GM23338 (cell line): Measurements from ENCODE around the gene H19. TPM values are rescaled to one million over a fixed set of nuclear protein-coding genes. Genes with fewer than 3 reads are reported as not detected.

Experiments used
- ATAC-seq: fragments of 200-7000 bp; cut with Tn5 transposase; 3 replicates; pipeline ENCODE4 v1.9.1; 2020
- DNase-seq: peaks from one replicate; pipeline ENCODE4 v3.0.0-alpha.2; 2015; ENCODE audit warnings: low spot score
- H2AFZ ChIP-seq: fragments of 200-600 bp; sonication (generic); 2 replicates; pipeline ENCODE4 v1.8.0; 2016; ENCODE audit warnings: antibody characterized with exemption, mild to moderate bottlenecking, moderate library complexity
- H3F3A ChIP-seq: fragments of 200-600 bp; sonication (generic); replicated peaks from 2 replicates; pipeline ENCODE4 v1.8.0; 2017; ENCODE audit warnings: antibody characterized with exemption, mixed run types, low read depth
- H3K27ac ChIP-seq: fragments of 200-600 bp; sonication (generic); 2 replicates; pipeline ENCODE4 v1.6.1; 2016; ENCODE audit warnings: low read depth
- H3K27me3 ChIP-seq: fragments of 200-600 bp; sonication (generic); 2 replicates; pipeline ENCODE4 v1.8.0; 2016; ENCODE audit warnings: mild to moderate bottlenecking, mixed run types, moderate library complexity; ENCODE audit not compliant: insufficient read depth
- H3K36me3 ChIP-seq: fragments of 200-600 bp; sonication (generic); 2 replicates; pipeline ENCODE4 v1.8.0; 2016; ENCODE audit warnings: mild to moderate bottlenecking; ENCODE audit not compliant: insufficient read depth
- H3K4me1 ChIP-seq: fragments of 200-600 bp; sonication (generic); 2 replicates; pipeline ENCODE4 v1.8.0; 2016; ENCODE audit warnings: mild to moderate bottlenecking, moderate library complexity; ENCODE audit not compliant: insufficient read depth
- H3K4me2 ChIP-seq: fragments of 200-600 bp; sonication (generic); 2 replicates; pipeline ENCODE4 v1.7.1; 2017; ENCODE audit warnings: mixed run types
- H3K4me3 ChIP-seq: fragments of 200-600 bp; sonication (generic); 2 replicates; pipeline ENCODE4 v1.6.1; 2016; ENCODE audit warnings: mixed run types
- H3K79me2 ChIP-seq: fragments of 200-600 bp; sonication (generic); replicated peaks from 2 replicates; pipeline ENCODE4 v1.8.0; 2017; ENCODE audit warnings: mild to moderate bottlenecking; ENCODE audit not compliant: insufficient read depth
- H3K9me2 ChIP-seq: fragments of 200-600 bp; sonication (generic); 2 replicates; pipeline ENCODE4 v1.8.0; 2017; ENCODE audit not compliant: insufficient read depth
- H4K20me1 ChIP-seq: fragments of 200-600 bp; sonication (generic); replicated peaks from 2 replicates; pipeline ENCODE4 v1.8.0; 2017; ENCODE audit warnings: mild to moderate bottlenecking; ENCODE audit not compliant: insufficient read depth
- H3K27ac Mint-ChIP-seq: 2 replicates; pipeline ENCODE4 v1.8.0; 2020; ENCODE audit warnings: inconsistent platforms, mild to moderate bottlenecking, moderate library complexity, mixed read lengths
- H3K27me3 Mint-ChIP-seq: 3 replicates; pipeline ENCODE4 v1.8.0; 2022; ENCODE audit warnings: low read depth, mild to moderate bottlenecking, moderate library complexity, mixed read lengths, inconsistent platforms; ENCODE audit not compliant: insufficient read depth, poor library complexity
- H3K36me3 Mint-ChIP-seq: 3 replicates; pipeline ENCODE4 v1.8.0; 2021; ENCODE audit warnings: low read depth, mild to moderate bottlenecking, inconsistent platforms, moderate library complexity, mixed read lengths
- H3K4me1 Mint-ChIP-seq: 3 replicates; pipeline ENCODE4 v1.8.0; 2020; ENCODE audit warnings: mild to moderate bottlenecking, inconsistent platforms, mixed read lengths
- H3K4me3 Mint-ChIP-seq: 3 replicates; pipeline ENCODE4 v1.8.0; 2021; ENCODE audit warnings: moderate library complexity, mild to moderate bottlenecking, inconsistent platforms, mixed read lengths
- H3K9me3 Mint-ChIP-seq: 3 replicates; pipeline ENCODE4 v1.8.0; 2020; ENCODE audit warnings: moderate library complexity, mild to moderate bottlenecking, inconsistent platforms, mixed read lengths
- CREB1 ChIP-seq: fragments of 250-450 bp; sonication (Bioruptor Pico); IDR thresholded peaks from 2 replicates; pipeline ENCODE4 v1.5.0; 2020; ENCODE audit warnings: low read depth, mild to moderate bottlenecking, moderate library complexity
- CTCF ChIP-seq, 2 experiments: fragments of 200-600 bp in 1 of 2; sonication (generic) in 1 of 2; conservative IDR thresholded peaks; 2 replicates each; pipeline versions ENCODE4 v1.5.1 to v1.6.1; 2016 to 2017; ENCODE audit warnings: antibody characterized with exemption in 2 of 2, low read depth in 2 of 2, mild to moderate bottlenecking in 2 of 2, moderate library complexity in 1 of 2
- ETS1 ChIP-seq: IDR thresholded peaks from 2 replicates; pipeline ENCODE4 v1.6.1; 2016; ENCODE audit warnings: antibody characterized with exemption
- EZH2 ChIP-seq: fragments of 200-600 bp; sonication (generic); IDR thresholded peaks from one replicate; pipeline ENCODE4 v1.8.0; 2017; ENCODE audit warnings: antibody characterized with exemption, mild to moderate bottlenecking, low read depth; ENCODE audit not compliant: unreplicated experiment
- EZH2phosphoT487 ChIP-seq: fragments of 200-600 bp; sonication (generic); IDR thresholded peaks from one replicate; pipeline ENCODE4 v1.8.1; 2018; ENCODE audit warnings: antibody characterized with exemption; ENCODE audit not compliant: unreplicated experiment
- JUNB ChIP-seq: IDR thresholded peaks from one replicate; pipeline ENCODE4 v1.6.1; 2016; ENCODE audit warnings: antibody characterized with exemption; ENCODE audit not compliant: unreplicated experiment
- NANOG ChIP-seq: IDR thresholded peaks from 2 replicates; pipeline ENCODE4 v1.6.1; 2016; ENCODE audit warnings: antibody characterized with exemption, borderline replicate concordance
- POLR2AphosphoS5 ChIP-seq: IDR thresholded peaks from 2 replicates; pipeline ENCODE4 v1.6.1; 2016; ENCODE audit warnings: antibody characterized with exemption, low read depth
- REST ChIP-seq: IDR thresholded peaks from one replicate; pipeline ENCODE4 v1.6.1; 2018; ENCODE audit warnings: antibody characterized with exemption; ENCODE audit not compliant: unreplicated experiment
- STAT1 ChIP-seq: IDR thresholded peaks from one replicate; pipeline ENCODE4 v1.6.1; 2016; ENCODE audit warnings: antibody characterized with exemption; ENCODE audit not compliant: unreplicated experiment
- ZNF114 ChIP-seq: fragments of 250-450 bp; sonication (Bioruptor Pico); IDR thresholded peaks from 2 replicates; pipeline ENCODE4 v1.5.0; 2020; ENCODE audit warnings: mild to moderate bottlenecking, moderate library complexity
- ZNF331 ChIP-seq: fragments of 250-450 bp; sonication (Bioruptor Pico); IDR thresholded peaks from 2 replicates; pipeline ENCODE4 v1.5.0; 2020; ENCODE audit warnings: low read depth, mild to moderate bottlenecking, moderate library complexity
- ZNF462 ChIP-seq: fragments of 250-450 bp; sonication (Bioruptor Pico); IDR thresholded peaks from 2 replicates; pipeline ENCODE4 v1.5.0; 2020; ENCODE audit warnings: mild to moderate bottlenecking, moderate library complexity
- polyA plus RNA-seq: library from polyadenylated mRNA; unstranded; fragments of >200 nt; fragmentation: Nextera tagmentation; extraction: Ambion mirVana; gene quantifications from 2 replicates; pipeline ENCODE4 v1.2.1, GENCODE V29; 2016
- total RNA-seq: library from RNA; depleted of rRNA; stranded (reverse); fragments of >200 nt; shearing (Covaris generic); gene quantifications from 2 replicates; pipeline ENCODE4 v1.2.3, GENCODE V29; 2014

Gene H19
- total and polyA plus RNA-seq, 2 experiments from 2014 or later = 0.76 to 0.86 TPM

GRCh38 chr11:1964955-1965354, 32.7 kb downstream of the H19 start:
- Histone ChIP-seq H3K27me3 (no peaks in the 10 kb centered on the region), H2AFZ (no peak overlapping the region), H3K4me3 (no peak overlapping the region), H3K79me2 (no peaks in the 10 kb centered on the region), H3K4me2 (no peak overlapping the region), H3K27ac (no peak overlapping the region), H3K9me2 (no peaks in the 10 kb centered on the region), H4K20me1 (no peaks in the 10 kb centered on the region), H3K36me3 (no peaks in the 10 kb centered on the region), H3K4me1 (no peaks in the 10 kb centered on the region), H3F3A (no peaks in the 10 kb centered on the region)
- ATAC-seq = no peak
- Mint-ChIP-seq H3K9me3 (no peaks in the 10 kb centered on the region), H3K4me3 (no peak overlapping the region), H3K36me3 (no peaks in the 10 kb centered on the region), H3K27me3 (no peaks in the 10 kb centered on the region), H3K27ac (no peak overlapping the region), H3K4me1 (no peaks in the 10 kb centered on the region)
- TF ChIP-seq POLR2AphosphoS5 = no peak
- TF ChIP-seq JUNB = no peak
- TF ChIP-seq NANOG = no peak
- no peak for TF ChIP-seq ETS1
- TF ChIP-seq CREB1 (CRISPR knock-in tag) = no peak
- no peak for TF ChIP-seq ZNF331
- TF ChIP-seq REST = no peak
- no peak for TF ChIP-seq STAT1
- no peak for TF ChIP-seq ZNF114
- TF ChIP-seq ZNF462 (CRISPR knock-in tag) = no peak
- TF ChIP-seq CTCF (conservative IDR thresholded peaks at IDR 0.05; ENCODE audit: low read depth in 2 of 2) = no peak
- TF ChIP-seq EZH2 = no peak
- TF ChIP-seq EZH2phosphoT487 = no peak
- DNase-seq = no peak
